Upper lobe of left lung (tissue), 4 donors: Measurements from ENCODE around the gene TAAR1.

Source experiments
- CTCF ChIP-seq, 6 experiments: fragments of 450-650 bp in 4 of 6; fragments of 200-600 bp in 2 of 6; sonication (generic) in 2 of 6; IDR thresholded peaks; one replicate each; pipeline ENCODE4 v1.5.1; 2016 to 2019; ENCODE audit warnings: antibody characterized with exemption in 6 of 6
- POLR2A ChIP-seq, 4 donors: fragments of 450-650 bp; IDR thresholded peaks; one replicate each; pipeline ENCODE4 v1.5.1; 2016 to 2017; ENCODE audit warnings: antibody characterized with exemption in 4 of 4, mild to moderate bottlenecking in 2 of 4

- TF ChIP-seq POLR2A (IDR thresholded peaks at IDR 0.05) (no peak), CTCF (IDR thresholded peaks at IDR 0.05) (no peak)
These were observed 34.8 kb downstream of the TAAR1 start, which contains the start of gene TAAR2 for GRCh38 chr6:132624175-132624574.
